GM18870 (cell line): ENCODE data around the gene GPATCH4.
"Not testable (repeated sequence)": the region's sequence is repeated elsewhere in the genome, so short reads cannot be mapped to it uniquely, and the experiment has no call there.

ENCODE experiments used
- ATAC-seq: cut with Tn5 transposase; IDR thresholded peaks from one replicate; pipeline ENCODE4 v1.9.1; 2021; ENCODE audit warnings: moderate library complexity; ENCODE audit not compliant: unreplicated experiment

GPATCH4 gene

DNA sequence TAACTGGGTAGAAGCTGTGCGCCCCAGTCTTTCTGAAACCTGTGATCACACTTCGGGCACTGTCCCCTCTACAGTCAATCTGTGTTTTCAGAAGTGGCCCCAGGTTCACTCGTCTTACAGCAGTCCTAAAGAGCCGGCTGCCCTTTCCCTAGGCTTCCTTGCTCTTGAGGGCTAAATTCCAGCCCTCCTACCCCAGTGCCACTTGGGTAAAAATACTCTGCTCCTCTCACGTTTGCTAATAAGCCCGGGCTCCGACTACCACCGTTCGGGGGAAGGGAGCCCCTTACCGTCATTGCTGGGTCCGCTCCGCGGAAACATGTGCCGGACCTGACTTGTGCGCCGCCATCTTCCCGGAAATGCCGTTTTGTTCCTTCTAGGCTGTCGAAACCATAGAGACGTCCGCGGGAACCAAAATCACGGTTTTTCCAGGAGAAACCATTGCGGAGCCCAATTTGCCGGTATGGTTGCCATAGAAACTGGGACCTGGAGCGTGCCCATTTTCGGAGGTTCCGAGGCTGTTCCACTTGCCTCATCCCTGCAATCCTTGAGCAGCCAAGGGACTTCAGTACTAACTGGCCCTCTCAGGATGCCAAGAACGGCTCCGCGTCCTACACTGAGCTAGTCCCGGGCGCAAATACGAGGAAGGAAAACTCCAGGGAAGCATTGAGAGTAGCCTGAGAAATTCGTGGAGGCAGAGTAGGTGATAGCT lies at the start of gene GPATCH4:
Gene GPATCH4, minus strand, starts transcription at position 358 of the 709 bp plus-strand sequence.
- ATAC-seq = peak; percentile 33

DNA sequence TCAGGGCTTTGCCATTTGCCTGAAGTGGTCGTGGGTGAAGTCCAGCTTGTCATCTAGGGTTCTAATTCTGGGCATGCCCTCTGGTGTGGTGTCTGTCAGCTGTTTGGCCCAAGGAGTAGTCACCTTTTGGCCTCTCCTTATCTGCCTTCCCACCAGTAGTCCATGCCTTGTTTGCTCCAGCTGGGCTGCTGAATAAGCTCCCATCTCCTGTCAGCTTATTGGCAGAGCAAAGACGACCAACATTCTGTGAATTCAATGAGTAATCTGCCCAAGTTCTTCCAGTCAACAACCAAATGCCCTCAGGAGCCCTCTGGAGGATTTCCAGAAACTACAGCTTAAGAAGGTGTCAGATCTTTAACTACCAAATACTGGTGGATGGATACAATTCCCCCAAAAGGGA lies 47.7 kb upstream of the GPATCH4 start:
- no peak for ATAC-seq

DNA sequence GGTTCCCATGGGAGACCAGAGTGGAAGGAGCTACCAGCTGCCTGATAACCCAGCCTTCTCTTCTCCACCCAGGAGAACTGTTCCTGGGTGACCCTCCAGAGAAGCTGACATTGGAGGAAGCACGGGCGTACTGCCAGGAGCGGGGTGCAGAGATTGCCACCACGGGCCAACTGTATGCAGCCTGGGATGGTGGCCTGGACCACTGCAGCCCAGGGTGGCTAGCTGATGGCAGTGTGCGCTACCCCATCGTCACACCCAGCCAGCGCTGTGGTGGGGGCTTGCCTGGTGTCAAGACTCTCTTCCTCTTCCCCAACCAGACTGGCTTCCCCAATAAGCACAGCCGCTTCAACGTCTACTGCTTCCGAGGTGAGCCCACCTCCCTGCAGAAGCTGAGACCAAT lies 47.2 kb upstream of the GPATCH4 start:
- no peak for ATAC-seq

DNA sequence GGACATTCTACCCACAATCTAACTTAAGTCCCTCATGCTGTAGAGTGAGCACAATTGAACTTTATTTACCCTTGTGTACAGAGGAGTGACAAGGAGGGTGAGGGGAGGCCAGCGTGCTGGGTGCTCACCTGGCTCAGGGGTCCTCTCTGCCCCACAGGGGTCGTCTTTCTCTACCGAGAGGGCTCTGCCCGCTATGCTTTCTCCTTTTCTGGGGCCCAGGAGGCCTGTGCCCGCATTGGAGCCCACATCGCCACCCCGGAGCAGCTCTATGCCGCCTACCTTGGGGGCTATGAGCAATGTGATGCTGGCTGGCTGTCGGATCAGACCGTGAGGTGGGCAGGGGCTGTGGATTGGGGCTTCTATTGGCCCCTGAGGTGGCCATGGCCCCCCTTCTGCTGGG lies 46.1 kb upstream of the GPATCH4 start:
- ATAC-seq = no peak

DNA sequence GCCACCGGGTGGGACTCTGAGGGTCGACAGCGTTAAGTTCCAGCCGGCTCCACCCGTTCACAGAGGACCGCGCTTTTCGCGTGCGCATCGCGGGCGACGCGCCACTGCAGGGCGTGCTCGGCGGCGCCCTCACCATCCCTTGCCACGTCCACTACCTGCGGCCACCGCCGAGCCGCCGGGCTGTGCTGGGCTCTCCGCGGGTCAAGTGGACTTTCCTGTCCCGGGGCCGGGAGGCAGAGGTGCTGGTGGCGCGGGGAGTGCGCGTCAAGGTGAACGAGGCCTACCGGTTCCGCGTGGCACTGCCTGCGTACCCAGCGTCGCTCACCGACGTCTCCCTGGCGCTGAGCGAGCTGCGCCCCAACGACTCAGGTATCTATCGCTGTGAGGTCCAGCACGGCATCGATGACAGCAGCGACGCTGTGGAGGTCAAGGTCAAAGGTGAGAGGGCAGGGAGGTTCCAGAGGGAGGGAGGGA lies 45.5 kb upstream of the GPATCH4 start:
- ATAC-seq = no peak

DNA sequence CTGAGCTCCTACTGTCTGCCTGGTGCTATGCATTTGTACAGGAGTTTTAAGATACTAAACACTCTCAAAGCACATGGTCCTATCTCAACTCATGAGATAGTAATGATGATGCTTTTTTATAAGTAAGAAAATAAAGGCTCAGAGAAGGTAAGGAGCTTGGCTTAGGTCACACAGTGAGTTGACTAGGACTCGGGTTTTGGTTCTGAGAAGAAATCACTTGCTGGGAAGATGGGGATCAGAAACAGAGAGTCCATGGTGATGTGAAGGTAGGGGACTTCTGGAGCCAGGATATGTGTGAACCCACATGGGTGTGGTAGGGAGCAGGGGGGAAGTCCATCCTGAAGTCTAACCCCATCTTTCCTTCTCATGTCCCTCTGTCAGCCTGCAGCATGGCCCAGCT lies 44.4 kb upstream of the GPATCH4 start:
- ATAC-seq = no peak

DNA sequence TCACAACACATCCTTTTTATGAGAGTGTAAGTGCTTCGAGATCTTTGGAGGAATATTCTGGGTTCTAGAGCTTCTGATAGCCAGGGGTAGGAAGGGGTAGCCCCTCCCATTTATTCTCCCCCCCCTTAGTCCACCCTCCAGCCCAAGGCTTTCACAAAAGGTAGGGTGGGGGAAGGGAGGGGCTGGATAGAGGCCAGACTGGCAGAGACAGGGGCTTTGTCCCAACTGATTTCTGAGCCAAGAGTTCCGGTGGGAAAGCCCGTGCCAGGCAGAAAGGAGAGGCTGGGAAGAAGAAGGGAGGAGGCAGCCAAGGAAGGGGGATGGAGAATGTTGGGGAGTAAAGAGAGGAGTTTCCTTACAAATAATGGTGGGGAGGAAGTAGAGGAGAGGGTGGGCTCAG lies 43.8 kb upstream of the GPATCH4 start:
- ATAC-seq = no peak

DNA sequence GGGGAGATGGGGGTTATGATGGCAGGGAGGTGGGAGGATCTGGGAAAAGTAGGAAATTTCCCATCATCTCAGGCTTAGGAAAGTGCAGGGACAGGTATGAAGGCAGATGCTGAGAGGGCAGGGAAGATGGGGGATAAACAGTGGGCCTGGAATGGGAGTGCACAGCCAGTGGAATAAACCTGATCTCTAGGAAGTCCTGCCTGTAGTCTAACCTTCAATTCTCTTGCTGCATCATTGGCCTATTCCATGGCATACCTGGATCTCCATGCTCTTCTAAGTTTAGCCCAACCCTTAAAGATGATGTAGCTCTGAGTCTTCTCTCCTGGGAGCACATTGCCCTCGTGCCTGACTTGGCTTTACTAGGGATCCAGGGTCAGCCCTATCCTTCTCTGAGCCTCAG lies 43.4 kb upstream of the GPATCH4 start:
- no peak for ATAC-seq

DNA sequence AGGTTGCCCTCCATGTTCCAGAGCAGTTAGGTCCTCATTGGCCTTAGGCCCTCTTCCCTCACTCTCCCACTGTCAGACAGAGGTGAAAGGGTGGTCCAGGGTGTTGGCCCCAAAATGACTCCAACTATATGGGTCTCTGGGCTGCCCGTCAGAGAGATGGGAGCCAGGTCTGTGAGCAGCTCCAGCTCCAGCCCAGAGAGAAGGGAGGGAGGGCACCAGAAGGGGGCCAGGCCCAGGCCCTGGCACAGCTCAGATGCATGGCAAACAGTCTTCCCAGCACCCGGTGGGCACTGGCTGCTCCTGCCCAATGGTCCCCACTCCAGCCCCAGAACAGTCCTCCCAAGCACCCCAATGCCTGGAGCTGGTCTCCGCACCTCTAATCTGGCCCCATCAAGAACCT lies 42.9 kb upstream of the GPATCH4 start:
- no peak for ATAC-seq

DNA sequence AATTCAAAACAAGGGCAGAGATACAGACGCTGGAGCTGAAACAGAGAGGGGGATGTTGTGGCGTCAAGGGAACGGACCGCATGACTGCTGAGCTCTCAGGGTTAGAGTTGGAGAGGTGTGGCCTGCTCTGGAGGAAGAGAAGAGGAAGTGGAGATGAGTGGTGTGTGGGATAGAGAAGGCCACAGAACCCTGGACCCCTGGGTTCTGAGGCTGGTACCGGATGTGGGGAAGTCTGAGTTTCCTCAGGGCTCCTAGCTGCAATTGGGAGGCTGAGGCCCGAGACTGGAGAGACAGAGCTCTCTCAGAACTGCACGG lies 42.5 kb upstream of the GPATCH4 start:
- no peak for ATAC-seq

DNA sequence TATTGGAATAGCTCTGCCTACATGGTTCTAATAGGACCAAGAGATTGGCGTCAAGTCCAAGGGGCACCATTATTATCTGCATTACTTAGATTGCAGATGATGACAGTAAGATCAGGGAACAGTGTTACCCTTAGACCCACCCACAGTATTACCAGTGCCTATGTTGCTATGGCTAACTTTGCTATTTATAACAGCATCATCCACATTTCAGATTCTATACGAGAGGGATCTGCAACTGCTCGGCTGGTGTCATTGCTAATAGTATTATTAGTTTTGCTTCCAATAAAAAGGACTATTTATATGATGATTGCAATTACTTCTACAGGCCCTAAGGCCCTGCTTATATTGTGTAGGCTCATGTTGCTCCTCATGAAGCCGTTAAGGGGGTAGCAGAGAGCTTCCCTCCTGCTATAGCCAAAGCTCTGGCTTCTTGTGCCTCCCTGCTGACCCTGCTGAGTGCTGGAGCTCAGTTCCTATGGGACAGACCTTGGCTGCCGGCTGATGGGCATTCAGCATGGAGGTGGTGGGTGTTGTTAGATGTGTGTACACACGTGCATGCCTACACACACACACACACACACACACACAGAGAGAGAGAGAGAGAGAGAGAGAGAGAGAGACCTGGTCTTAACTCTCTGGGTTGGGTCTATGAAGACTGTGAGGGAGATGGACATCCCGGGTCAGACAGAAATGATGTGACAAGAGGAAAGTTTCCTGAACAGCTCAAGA lies 41.9 kb upstream of the GPATCH4 start:
- no peak for ATAC-seq

DNA sequence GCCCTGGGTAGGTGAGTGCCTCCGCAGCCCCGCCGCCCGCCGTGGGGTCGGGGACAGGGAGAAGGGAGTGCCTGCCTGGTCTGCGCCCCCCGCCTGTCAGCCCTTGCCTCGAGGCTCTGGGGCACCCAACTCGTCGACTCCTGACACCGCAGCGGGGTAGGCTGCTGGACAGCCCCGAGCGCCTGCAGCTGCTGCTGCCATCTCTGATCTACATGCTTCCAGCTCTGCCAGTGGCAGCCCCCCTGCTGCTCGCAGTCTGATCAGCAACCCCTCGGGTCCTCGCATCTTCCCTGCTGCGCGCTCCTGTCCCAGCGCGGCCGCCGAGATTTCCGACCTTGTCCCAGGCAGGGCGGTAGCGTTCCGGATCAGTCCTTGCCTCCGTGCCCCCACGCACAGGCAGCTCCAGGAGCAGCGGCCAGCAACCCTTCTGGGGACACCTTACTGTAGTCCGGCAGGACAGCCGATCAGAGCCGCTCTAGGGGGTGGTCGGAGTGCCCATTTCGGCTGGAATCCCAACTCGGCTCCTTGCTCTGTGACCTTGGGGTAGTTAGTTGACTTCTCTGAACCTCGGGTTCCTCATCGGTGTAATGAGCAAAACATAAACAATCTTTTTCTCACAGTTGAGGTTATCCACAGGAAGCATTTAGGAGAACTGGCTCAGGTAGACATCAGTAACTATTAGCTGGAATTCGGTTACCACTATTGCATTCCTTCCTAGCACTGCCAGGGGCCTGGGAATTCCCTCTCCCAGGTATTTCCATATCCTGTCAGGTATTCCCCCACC lies 41.2 kb upstream of the GPATCH4 start:
- ATAC-seq = no peak

DNA sequence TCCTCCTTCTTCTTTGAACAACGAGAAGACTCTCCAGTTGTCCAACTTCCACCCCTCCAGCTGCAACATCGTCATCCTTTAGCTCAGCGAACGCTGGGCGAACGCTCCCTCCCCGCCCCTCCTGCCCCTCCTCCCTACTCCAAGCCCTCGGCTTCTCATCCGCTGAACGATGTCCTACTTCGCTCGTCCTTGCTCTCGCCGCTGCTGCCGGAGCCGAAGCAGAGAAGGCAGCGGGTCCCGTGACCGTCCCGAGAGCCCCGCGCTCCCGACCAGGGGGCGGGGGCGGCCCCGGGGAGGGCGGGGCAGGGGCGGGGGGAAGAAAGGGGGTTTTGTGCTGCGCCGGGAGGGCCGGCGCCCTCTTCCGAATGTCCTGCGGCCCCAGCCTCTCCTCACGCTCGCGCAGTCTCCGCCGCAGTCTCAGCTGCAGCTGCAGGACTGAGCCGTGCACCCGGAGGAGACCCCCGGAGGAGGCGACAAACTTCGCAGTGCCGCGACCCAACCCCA lies 40.5 kb upstream of the GPATCH4 start, which contains the start of gene BCAN:
Gene BCAN, plus strand, starts transcription at position 357 of the 504 bp plus-strand sequence. CDS start 3,938 bp downstream, outside the sequence.
- ATAC-seq = no peak

DNA sequence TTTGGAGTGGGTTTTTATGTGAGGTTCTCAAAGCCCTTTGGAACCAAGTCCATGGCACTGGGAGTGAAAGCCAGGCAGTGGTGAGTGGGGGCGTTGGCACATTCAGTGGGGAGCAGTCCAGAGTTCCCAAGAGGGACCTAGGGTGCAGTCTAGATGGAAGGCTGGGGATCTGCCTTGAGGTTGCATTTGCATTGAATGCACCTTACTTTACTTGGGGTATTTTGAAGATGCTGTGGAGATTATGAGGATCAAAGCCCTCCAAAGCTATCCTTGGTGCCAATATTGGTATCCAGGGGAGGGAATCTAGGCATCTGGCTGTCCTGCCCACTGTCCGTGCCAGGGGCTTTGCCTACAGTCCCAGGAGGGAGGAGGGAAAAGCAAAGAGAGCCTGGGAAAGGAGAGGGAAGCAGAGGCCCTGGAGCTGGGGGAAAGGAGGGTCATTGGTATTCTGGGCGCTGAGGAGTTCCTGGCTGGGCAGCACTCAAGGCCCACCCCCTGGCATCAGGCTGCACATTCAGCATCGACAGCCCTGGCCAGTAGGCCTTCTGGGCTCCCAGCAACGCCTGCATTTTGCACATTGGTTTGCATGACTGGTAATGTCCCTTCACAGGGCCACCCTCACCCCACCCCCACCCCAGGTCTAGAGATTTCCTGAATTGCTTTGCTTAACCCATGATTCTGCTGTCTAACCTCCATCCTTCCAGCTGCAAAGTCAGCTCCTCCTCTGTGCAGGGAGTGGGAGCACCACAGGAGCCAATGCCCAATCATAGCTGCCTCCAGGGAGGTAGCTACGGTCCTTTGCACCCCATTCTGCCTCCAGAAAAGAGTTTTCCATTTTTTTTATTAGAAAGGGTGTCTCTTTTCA lies 39.8 kb upstream of the GPATCH4 start:
- no peak for ATAC-seq

DNA sequence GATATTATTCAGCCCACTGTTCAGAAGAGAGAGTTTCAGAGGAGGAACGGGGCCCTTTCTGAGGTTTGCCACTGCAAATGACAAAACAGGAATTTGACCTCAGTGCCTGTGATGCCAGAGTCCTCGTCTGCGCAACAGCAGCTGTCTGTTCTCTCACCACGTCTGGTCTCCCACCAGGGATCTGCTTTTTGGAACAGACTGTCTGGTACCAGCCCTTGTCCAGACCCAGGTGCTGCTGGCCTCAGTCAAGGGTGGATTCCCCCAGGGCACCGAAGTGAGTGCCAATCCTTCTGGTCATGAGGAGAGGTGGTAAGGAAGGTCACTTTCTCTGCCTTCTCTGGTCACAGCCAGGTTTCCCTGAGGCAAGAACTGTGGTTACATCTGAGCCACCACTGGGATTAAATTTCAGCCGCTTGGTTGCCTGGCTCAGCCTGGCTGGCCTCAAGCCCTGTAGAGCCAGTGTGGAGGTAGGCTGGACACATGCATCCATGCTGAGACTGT lies 38.4 kb upstream of the GPATCH4 start:
- ATAC-seq = no peak

DNA sequence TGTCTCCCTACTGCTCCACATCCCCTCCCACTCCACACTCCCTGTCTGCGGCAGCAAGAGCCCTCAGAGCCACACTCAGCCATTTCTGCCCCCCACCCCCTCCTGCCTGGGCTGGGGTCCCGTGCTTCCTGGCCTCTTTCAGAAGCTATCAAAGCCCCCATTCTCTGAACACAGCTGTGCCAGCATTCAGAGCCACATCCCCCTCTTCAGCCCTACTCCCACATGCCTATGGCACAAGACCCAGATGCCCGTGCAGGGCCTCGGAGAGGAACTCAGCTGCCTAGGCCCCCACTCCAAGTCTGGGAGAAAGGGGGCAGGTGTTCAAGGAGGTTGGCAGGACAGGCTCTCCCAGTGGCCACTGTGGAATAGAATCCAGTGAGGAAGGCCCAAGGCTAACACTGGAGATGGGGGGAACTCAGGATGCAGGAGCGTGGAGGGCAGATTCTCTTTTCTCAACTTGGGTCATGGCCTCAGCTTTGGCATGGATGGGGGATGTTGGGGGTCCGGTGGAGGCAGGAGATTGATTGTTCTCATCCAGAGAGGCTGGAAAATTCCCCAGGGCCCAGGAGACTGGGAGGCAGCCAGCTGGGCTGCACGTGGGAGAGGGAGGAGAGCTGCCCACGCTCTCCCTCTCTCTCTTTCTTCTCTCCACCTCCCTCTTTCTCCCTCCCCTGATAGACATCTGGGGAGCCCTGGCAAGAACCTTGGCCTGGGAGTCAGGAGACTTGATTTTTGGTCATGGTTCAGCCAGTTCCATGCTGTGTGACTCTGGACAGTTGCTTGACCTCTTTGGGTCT lies 37.1 kb upstream of the GPATCH4 start:
- no peak for ATAC-seq

DNA sequence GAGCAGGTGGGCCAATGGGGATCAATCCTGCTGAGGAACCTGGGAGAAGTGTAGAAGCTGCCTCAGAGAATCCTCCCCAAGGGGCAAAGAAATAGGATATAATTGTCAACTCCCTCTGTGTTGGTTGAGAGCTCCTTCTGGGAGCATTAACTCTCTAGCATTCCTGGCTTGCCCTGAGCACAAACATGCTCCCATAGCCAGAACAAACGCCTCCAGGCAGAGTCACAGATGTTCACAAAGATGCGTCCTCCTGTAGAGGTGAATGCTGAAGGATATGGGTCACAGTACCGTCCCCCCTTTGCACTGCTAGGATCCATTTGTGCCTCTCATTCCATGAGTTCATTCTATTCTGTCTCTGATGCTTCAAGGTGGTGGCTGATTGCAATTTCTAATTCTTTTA lies 31.1 kb upstream of the GPATCH4 start:
- ATAC-seq = no peak

DNA sequence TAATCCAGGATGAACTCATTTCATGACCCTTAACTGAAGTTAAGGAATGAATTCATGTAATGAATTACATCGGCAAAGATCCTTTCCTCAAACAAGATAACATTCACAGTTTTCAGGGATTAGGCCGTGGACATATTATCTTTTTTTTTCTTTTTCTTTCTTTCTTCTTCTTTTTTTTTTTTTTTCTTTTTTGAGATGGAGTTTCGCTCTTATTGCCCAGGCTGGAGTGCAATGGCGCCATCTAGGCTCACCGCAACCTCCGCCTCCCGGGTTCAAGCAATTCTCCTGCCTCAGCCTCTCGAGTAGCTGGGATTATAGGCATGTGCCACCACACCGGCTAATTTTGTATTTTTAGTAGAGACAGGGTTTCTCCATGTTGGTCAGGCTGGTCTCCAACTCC lies 29.9 kb upstream of the GPATCH4 start:
- not testable (repeated sequence) for ATAC-seq

DNA sequence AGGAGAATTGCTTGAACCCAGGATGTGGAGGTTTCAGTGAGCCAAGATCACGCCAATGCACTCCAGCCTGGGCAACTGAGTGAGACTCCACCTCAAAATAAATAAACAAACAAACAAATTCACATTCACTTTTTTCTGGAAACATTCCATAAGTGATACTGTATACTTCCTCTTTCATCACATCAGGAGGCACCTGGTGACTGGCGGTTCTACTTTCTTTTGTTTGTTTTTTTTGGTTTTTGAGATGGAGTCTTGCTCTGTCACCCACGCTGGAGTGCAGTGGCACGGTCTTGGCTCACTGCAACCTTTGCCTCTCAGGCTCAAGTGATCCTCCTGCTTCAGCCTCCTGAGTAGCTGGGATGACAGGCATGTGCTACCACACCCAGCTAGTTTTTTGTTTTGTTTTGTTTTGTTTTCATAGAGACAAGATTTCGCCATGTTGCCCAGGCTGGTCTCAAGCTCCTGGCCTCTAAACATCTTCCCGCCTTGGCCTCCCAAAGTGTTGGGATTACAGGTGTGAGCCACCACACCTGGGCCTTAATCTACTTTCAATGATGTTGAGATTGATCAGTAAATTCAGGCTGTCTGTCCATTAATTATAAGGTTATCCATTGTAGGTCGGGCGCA lies 28.7 kb upstream of the GPATCH4 start:
- no peak for ATAC-seq
